ENCODE measurements around the gene PPT1.

GRCh38 chr1:40105028-40105427 is 8.0 kb upstream of the PPT1 start:
- TF ChIP-seq SP2 (tag by site-specific recombination; IDR thresholded peaks at IDR 0.05): no peak
- no peak for TF ChIP-seq GLI4 (tag by site-specific recombination; IDR thresholded peaks at IDR 0.05)
- no peak for TF ChIP-seq EGR2 (tag by site-specific recombination; IDR thresholded peaks at IDR 0.05; ENCODE audit: low read depth)
- TF ChIP-seq, protein P1, sequence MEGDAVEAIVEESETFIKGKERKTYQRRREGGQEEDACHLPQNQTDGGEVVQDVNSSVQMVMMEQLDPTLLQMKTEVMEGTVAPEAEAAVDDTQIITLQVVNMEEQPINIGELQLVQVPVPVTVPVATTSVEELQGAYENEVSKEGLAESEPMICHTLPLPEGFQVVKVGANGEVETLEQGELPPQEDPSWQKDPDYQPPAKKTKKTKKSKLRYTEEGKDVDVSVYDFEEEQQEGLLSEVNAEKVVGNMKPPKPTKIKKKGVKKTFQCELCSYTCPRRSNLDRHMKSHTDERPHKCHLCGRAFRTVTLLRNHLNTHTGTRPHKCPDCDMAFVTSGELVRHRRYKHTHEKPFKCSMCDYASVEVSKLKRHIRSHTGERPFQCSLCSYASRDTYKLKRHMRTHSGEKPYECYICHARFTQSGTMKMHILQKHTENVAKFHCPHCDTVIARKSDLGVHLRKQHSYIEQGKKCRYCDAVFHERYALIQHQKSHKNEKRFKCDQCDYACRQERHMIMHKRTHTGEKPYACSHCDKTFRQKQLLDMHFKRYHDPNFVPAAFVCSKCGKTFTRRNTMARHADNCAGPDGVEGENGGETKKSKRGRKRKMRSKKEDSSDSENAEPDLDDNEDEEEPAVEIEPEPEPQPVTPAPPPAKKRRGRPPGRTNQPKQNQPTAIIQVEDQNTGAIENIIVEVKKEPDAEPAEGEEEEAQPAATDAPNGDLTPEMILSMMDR (tag by site-specific recombination; IDR thresholded peaks at IDR 0.05): no peak
- no peak for TF ChIP-seq ZNF274 (IDR thresholded peaks at IDR 0.05; ENCODE audit: low read length)
- no peak for TF ChIP-seq ZNF274 (tag by site-specific recombination; IDR thresholded peaks at IDR 0.05; ENCODE audit: borderline replicate concordance)
- TF ChIP-seq ZNF837 (tag by site-specific recombination; IDR thresholded peaks at IDR 0.05): no peak
- TF ChIP-seq, protein P2, sequence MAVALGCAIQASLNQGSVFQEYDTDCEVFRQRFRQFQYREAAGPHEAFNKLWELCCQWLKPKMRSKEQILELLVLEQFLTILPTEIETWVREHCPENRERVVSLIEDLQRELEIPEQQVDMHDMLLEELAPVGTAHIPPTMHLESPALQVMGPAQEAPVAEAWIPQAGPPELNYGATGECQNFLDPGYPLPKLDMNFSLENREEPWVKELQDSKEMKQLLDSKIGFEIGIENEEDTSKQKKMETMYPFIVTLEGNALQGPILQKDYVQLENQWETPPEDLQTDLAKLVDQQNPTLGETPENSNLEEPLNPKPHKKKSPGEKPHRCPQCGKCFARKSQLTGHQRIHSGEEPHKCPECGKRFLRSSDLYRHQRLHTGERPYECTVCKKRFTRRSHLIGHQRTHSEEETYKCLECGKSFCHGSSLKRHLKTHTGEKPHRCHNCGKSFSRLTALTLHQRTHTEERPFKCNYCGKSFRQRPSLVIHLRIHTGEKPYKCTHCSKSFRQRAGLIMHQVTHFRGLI (tag by site-specific recombination; IDR thresholded peaks at IDR 0.05): no peak
- TF ChIP-seq, protein P3, sequence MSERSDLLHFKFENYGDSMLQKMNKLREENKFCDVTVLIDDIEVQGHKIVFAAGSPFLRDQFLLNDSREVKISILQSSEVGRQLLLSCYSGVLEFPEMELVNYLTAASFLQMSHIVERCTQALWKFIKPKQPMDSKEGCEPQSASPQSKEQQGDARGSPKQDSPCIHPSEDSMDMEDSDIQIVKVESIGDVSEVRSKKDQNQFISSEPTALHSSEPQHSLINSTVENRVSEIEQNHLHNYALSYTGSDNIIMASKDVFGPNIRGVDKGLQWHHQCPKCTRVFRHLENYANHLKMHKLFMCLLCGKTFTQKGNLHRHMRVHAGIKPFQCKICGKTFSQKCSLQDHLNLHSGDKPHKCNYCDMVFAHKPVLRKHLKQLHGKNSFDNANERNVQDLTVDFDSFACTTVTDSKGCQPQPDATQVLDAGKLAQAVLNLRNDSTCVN (tag by site-specific recombination; optimal IDR thresholded peaks at IDR 0.05): no peak
- no peak for TF ChIP-seq ZNF513 (tag by site-specific recombination; IDR thresholded peaks at IDR 0.05)
- no peak for TF ChIP-seq ZNF23 (tag by site-specific recombination; IDR thresholded peaks at IDR 0.05; ENCODE audit: borderline replicate concordance)
- TF ChIP-seq ZNF114 (tag by site-specific recombination; IDR thresholded peaks at IDR 0.05): no peak
- TF ChIP-seq ZNF350 (tag by site-specific recombination; IDR thresholded peaks at IDR 0.05): no peak
- no peak for TF ChIP-seq MEIS1 (CRISPR knock-in tag; IDR thresholded peaks at IDR 0.05; ENCODE audit: borderline replicate concordance)
